Stimulated activated CD4-positive, alpha-beta T cell treated with anti-CD3 and anti-CD28 coated beads, Interleukin-4, amount 100 ng/mL, for 24 hours (primary cell): ENCODE results near the gene SLC7A8.
A peak's percentile ranks its signal among the peaks of the same experiment; 100 is the strongest.
"Not testable (repeated sequence)": the region's sequence is repeated elsewhere in the genome, so short reads cannot be mapped to it uniquely, and the experiment has no call there.

Experiments used
- DNase-seq: peaks from one replicate; pipeline ENCODE4 v3.0.0-alpha.2; 2020

Gene SLC7A8

GRCh38 chr14:23112359-23113178, 70.9 kb downstream of the SLC7A8 start:
- DNase-seq, result no peak

GRCh38 chr14:23110579-23111365, 72.7 kb downstream of the SLC7A8 start:
- DNase-seq, result no peak

GRCh38 chr14:23109769-23110168, 73.7 kb downstream of the SLC7A8 start:
- no peak for DNase-seq

- DNase-seq, result not testable (repeated sequence)
Observed at GRCh38 chr14:23108169-23108568, 75.3 kb downstream of the SLC7A8 start.

- DNase-seq, result not testable (repeated sequence)
Observed at GRCh38 chr14:23107620-23108019, 75.8 kb downstream of the SLC7A8 start.

- no peak for DNase-seq
Observed at GRCh38 chr14:23106747-23107045, 76.8 kb downstream of the SLC7A8 start.

GRCh38 chr14:23105348-23105824, 78.1 kb downstream of the SLC7A8 start:
- no peak for DNase-seq

GRCh38 chr14:23104591-23105347, 78.7 kb downstream of the SLC7A8 start, which contains the start of gene CIROP:
Gene CIROP, minus strand, starts transcription at chr14:23104989. Its CDS starts 69 bp downstream, at chr14:23104920.
- DNase-seq, result no peak

- no peak for DNase-seq
Observed at GRCh38 chr14:23104070-23104590, 79.3 kb downstream of the SLC7A8 start.

- no peak for DNase-seq
Observed at GRCh38 chr14:23103581-23103980, 79.9 kb downstream of the SLC7A8 start.

- DNase-seq, result no peak
Observed at GRCh38 chr14:23102801-23103200, 80.7 kb downstream of the SLC7A8 start.

GRCh38 chr14:23101986-23102625, 81.4 kb downstream of the SLC7A8 start:
- DNase-seq, result no peak

- DNase-seq, result no peak
Observed at GRCh38 chr14:23101213-23101970, 82.1 kb downstream of the SLC7A8 start.

- DNase-seq, result no peak
Observed at GRCh38 chr14:23099212-23099861, 84.1 kb downstream of the SLC7A8 start.

- no peak for DNase-seq
Observed at GRCh38 chr14:23097786-23098185, 85.7 kb downstream of the SLC7A8 start.

GRCh38 chr14:23095196-23096108, 88.0 kb downstream of the SLC7A8 start, which contains the start of gene C14orf119:
Gene C14orf119, plus strand, starts transcription at chr14:23095505. Its CDS starts 2,154 bp downstream, at chr14:23097659.
- DNase-seq, result peak; percentile 100

- DNase-seq, result peak; percentile 78
Observed at GRCh38 chr14:23094666-23095195, 88.7 kb downstream of the SLC7A8 start, which contains the start of gene ACIN1. Gene ACIN1, minus strand, starts transcription at chr14:23095136. Its CDS starts 24 bp downstream, at chr14:23095112.

- DNase-seq, result no peak
Observed at GRCh38 chr14:23093991-23094665, 89.3 kb downstream of the SLC7A8 start.

- DNase-seq, result no peak
Observed at GRCh38 chr14:23093526-23093925, 89.9 kb downstream of the SLC7A8 start.
